H1 (cell line): ENCODE data around the gene G6PC3. TPM values are rescaled to one million over a fixed set of nuclear protein-coding genes. Genes with fewer than 3 reads are reported as not detected.

ENCODE experiments used
- BACH1 ChIP-seq: IDR thresholded peaks from 2 replicates; pipeline ENCODE4 v1.6.1; 2012; ENCODE audit warnings: low read length, improper control_type of control experiment
- BCL11A ChIP-seq, 2 experiments: IDR thresholded peaks; one replicate each; pipeline ENCODE4 v1.6.1; 2011; ENCODE audit warnings: low read depth in 2 of 2, low read length in 2 of 2, mild to moderate bottlenecking in 2 of 2
- BRCA1 ChIP-seq: IDR thresholded peaks from 2 replicates; pipeline ENCODE4 v1.6.1; 2012; ENCODE audit warnings: low read depth, low read length, improper control_type of control experiment
- CEBPB ChIP-seq: IDR thresholded peaks from 2 replicates; pipeline ENCODE4 v1.6.1; 2012; ENCODE audit warnings: low read depth, low read length
- CREB1 ChIP-seq: IDR thresholded peaks from 2 replicates; pipeline ENCODE4 v1.6.1; 2012; ENCODE audit warnings: inconsistent platforms
- EGR1 ChIP-seq: IDR thresholded peaks from 2 replicates; pipeline ENCODE4 v1.6.1; 2011; ENCODE audit warnings: low read depth, low read length, borderline replicate concordance
- EP300 ChIP-seq, 2 experiments: IDR thresholded peaks; 1 replicate in 1 of 2; 2 replicates in 1 of 2; pipeline ENCODE4 v1.6.1; 2011 to 2012; ENCODE audit warnings: low read depth in 2 of 2, low read length in 2 of 2, mild to moderate bottlenecking in 2 of 2, borderline replicate concordance in 1 of 2, inconsistent platforms in 1 of 2, moderate library complexity in 1 of 2
- EZH2 ChIP-seq: fragments of 200-600 bp; sonication (generic); IDR thresholded peaks from 2 replicates; pipeline ENCODE4 v1.7.1; 2012; ENCODE audit warnings: low read depth, mild to moderate bottlenecking, moderate library complexity, low read length, inconsistent platforms; ENCODE audit not compliant: severe bottlenecking
- FOSL1 ChIP-seq: IDR thresholded peaks from 2 replicates; pipeline ENCODE4 v1.6.1; 2011; ENCODE audit warnings: mild to moderate bottlenecking, low read depth, low read length, moderate library complexity; ENCODE audit not compliant: insufficient read depth
- JUN ChIP-seq: IDR thresholded peaks from 2 replicates; pipeline ENCODE4 v1.6.1; 2011; ENCODE audit warnings: low read depth, mild to moderate bottlenecking, improper control_type of control experiment, low read length
- JUND ChIP-seq: IDR thresholded peaks from 2 replicates; pipeline ENCODE4 v1.6.1; 2011; ENCODE audit warnings: mild to moderate bottlenecking, improper control_type of control experiment, low read length
- KDM1A ChIP-seq: fragments of 200-600, 300-600 bp; sonication (generic); IDR thresholded peaks from 2 replicates; pipeline ENCODE4 v1.7.1; 2016; ENCODE audit warnings: mild to moderate bottlenecking, low read length, borderline replicate concordance
- KDM5A ChIP-seq: fragments of 200-600 bp; IDR thresholded peaks from 2 replicates; pipeline ENCODE4 v1.7.1; 2012; ENCODE audit warnings: mild to moderate bottlenecking, low read length, inconsistent platforms, mixed read lengths
- PHF8 ChIP-seq: fragments of 200-600 bp; sonication (generic); conservative IDR thresholded peaks from 2 replicates; pipeline ENCODE4 v1.7.1; 2012; ENCODE audit warnings: low read depth, mild to moderate bottlenecking, inconsistent platforms, low read length, moderate library complexity
- RBBP5 ChIP-seq: IDR thresholded peaks from 2 replicates; pipeline ENCODE4 v1.7.1; 2012; ENCODE audit warnings: low read depth, mild to moderate bottlenecking, inconsistent platforms, low read length, moderate library complexity, borderline replicate concordance
- RNF2 ChIP-seq: fragments of 200-900, 300-1000 bp; sonication (generic); IDR thresholded peaks from 2 replicates; pipeline ENCODE4 v1.7.1; 2016; ENCODE audit warnings: borderline replicate concordance, low read depth, mild to moderate bottlenecking, antibody characterized with exemption, low read length; ENCODE audit not compliant: poor library complexity, severe bottlenecking; ENCODE audit errors: missing control alignments
- SIRT6 ChIP-seq: IDR thresholded peaks from one replicate; pipeline ENCODE4 v1.7.1; 2012; ENCODE audit warnings: low read length, inconsistent platforms
- SP4 ChIP-seq: IDR thresholded peaks from 2 replicates; pipeline ENCODE4 v1.6.1; 2012; ENCODE audit warnings: low read length, inconsistent platforms
- SRF ChIP-seq: IDR thresholded peaks from 2 replicates; pipeline ENCODE4 v1.6.1; 2011; ENCODE audit warnings: mild to moderate bottlenecking, low read depth, low read length, moderate library complexity
- SUZ12 ChIP-seq: fragments of 200-600 bp; sonication (generic); IDR thresholded peaks from 2 replicates; pipeline ENCODE4 v1.6.1; 2012; ENCODE audit warnings: mild to moderate bottlenecking, inconsistent platforms, low read length, moderate library complexity, mixed read lengths
- TAF1 ChIP-seq: IDR thresholded peaks from 2 replicates; pipeline ENCODE4 v1.6.1; 2011; ENCODE audit warnings: mild to moderate bottlenecking, low read depth, low read length
- TAF7 ChIP-seq: optimal IDR thresholded peaks from 2 replicates; pipeline ENCODE3; 2011; ENCODE audit warnings: low read depth, mild to moderate bottlenecking, inconsistent platforms, low read length, moderate library complexity, borderline replicate concordance
- TEAD4 ChIP-seq: IDR thresholded peaks from 2 replicates; pipeline ENCODE4 v1.6.1; 2012; ENCODE audit warnings: low read depth, low read length, inconsistent platforms, mixed read lengths
- ZNF274 ChIP-seq: IDR thresholded peaks from 2 replicates; pipeline ENCODE4 v1.7.0; 2012; ENCODE audit warnings: low read length, borderline replicate concordance; ENCODE audit errors: extremely low read depth
- polyA plus RNA-seq, 7 experiments: library from polyadenylated mRNA; depleted of rRNA in 3 of 7; stranded (reverse) in 5 of 7; unstranded in 2 of 7; fragments of >200 nt in 5 of 7; fragments of 200-250 nt in 2 of 7; gene quantifications; 1 replicate in 5 of 7; 2 replicates in 1 of 7; 4 replicates in 1 of 7; pipeline versions ENCODE4 v1.2.1 to v1.2.3, GENCODE V29; 2011 to 2013; ENCODE audit warnings: missing spikeins in 2 of 7, mixed read lengths in 2 of 7
- total RNA-seq: library from RNA; stranded (reverse); fragmentation: NEBNext Ultra II Directional; extraction: Animal tissue kit (Norgen Biotek cat#: 25700); gene quantifications from 2 replicates; pipeline ENCODE4 v1.2.1, GENCODE V29; 2021
- TF ChIP-seq, protein P1 (sequence below): IDR thresholded peaks from 2 replicates; pipeline ENCODE4 v1.6.1; 2012; ENCODE audit warnings: inconsistent platforms

Gene G6PC3
- total and polyA plus RNA-seq, 2 of the 8 experiments (the other 6 are each of a cell fraction or from before 2014, with no cell fraction given), result 104 to 343 TPM

DNA sequence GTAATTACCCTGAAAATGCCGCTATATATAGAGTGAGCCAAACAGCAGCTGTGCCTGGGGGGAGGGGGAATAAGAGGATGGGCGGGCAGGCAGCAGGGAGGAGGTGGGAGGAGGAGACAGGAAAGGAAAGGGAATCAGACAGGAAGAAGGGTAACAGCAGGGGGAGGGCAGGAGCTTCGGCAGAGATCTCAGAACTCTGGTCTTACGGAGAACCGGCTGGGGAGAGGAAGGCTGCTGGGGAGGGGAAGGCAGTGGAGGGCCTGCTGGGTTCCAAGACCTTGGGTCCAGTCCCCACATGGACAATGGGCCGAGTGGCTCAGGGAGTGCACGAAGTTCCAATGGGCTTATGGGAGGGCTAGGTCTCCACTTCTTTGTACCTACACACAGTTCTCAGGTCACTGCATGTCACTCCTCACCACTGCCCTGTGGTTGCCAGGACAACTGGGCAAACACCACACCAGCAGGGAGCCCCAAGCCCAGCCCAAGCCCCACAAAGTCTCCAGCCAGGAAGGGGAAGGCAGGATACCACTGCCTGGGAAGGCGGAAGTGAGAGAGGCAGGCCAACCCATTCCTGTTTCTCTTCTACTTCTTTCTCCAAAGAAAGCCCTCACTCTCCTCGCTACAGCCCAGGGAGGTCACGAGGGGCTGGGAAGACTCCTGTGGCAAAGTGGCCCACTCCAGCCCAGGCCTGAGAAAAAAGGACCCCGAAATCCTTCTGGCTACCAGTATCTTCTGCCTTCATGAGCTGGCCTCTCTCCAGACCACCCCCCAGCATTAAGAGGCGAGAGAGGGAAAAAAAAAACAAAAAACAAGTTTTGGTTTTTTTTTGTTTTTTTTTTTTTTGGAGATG lies 25.3 kb downstream of the G6PC3 start (continued):
- TF ChIP-seq SP4, result no peak
- no peak for TF ChIP-seq FOSL1
- TF ChIP-seq ZNF274, result no peak
- TF ChIP-seq JUND, result no peak
- no peak for TF ChIP-seq SIRT6
- peak; percentile 59 for TF ChIP-seq TAF1
- TF ChIP-seq SUZ12, result no peak
- no peak for TF ChIP-seq BACH1
- no peak for TF ChIP-seq SRF
- no peak for TF ChIP-seq BCL11A (IDR thresholded peaks at IDR 0.05; ENCODE audit: low read depth in 2 of 2, low read length in 2 of 2)
- TF ChIP-seq KDM5A, result no peak
- TF ChIP-seq EGR1, result peak; percentile 72; the same call in 1 of the 2 replicates
- TF ChIP-seq, protein P1, sequence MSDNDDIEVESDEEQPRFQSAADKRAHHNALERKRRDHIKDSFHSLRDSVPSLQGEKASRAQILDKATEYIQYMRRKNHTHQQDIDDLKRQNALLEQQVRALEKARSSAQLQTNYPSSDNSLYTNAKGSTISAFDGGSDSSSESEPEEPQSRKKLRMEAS, result peak; percentile 17; the same call in 1 of the 2 replicates
- no peak; a peak in 1 of 3 replicates for TF ChIP-seq EP300 (IDR thresholded peaks at IDR 0.05; ENCODE audit: borderline replicate concordance in 1 of 2, low read depth in 2 of 2, low read length in 2 of 2)
- TF ChIP-seq TAF7, result no peak
- no peak for TF ChIP-seq JUN
- no peak for TF ChIP-seq CREB1
- peak; percentile 98 for TF ChIP-seq RBBP5
- TF ChIP-seq KDM1A, result peak; percentile 6; the same call in 1 of the 2 replicates
- TF ChIP-seq TEAD4, result no peak
- no peak for TF ChIP-seq EZH2
- TF ChIP-seq RNF2, result no peak
- TF ChIP-seq BRCA1, result no peak
- TF ChIP-seq PHF8, result no peak; the same call in 1 of the 2 replicates
- TF ChIP-seq CEBPB, result no peak
